Smooth muscle cell (in vitro differentiated cells): ENCODE measurements around the gene PSG2. TPM values are rescaled to one million over a fixed set of nuclear protein-coding genes. Genes with fewer than 3 reads are reported as not detected.
"Not testable (repeated sequence)": the region's sequence is repeated elsewhere in the genome, so short reads cannot be mapped to it uniquely, and the experiment has no call there.

ENCODE experiments used
- DNase-seq: peaks from one replicate; lab custom pipeline; 2025; ENCODE audit not compliant: unreplicated experiment; lab: John Stamatoyannopoulos, UW
- H2AFZ ChIP-seq: fragments of 200-600 bp; sonication (generic); 2 replicates; pipeline ENCODE4 v1.6.0; 2016; ENCODE audit warnings: antibody characterized with exemption, low read depth, mild to moderate bottlenecking
- H3F3A ChIP-seq: fragments of 200-600 bp; sonication (generic); 2 replicates; pipeline ENCODE4 v1.6.0; 2017; ENCODE audit warnings: antibody characterized with exemption, low read depth
- H3K27ac ChIP-seq: fragments of 200-600 bp; sonication (generic); 2 replicates; pipeline ENCODE4 v1.5.1; 2016; ENCODE audit warnings: low read depth, mild to moderate bottlenecking
- H3K27me3 ChIP-seq: fragments of 200-600 bp; sonication (generic); 2 replicates; pipeline ENCODE4 v1.6.1; 2016; ENCODE audit warnings: low read depth, mild to moderate bottlenecking
- H3K36me3 ChIP-seq: fragments of 200-600 bp; sonication (generic); 2 replicates; pipeline ENCODE4 v1.5.1; 2016; ENCODE audit warnings: low read depth
- H3K4me1 ChIP-seq: fragments of 200-600 bp; sonication (generic); 2 replicates; pipeline ENCODE4 v1.5.1; 2016; ENCODE audit warnings: low read depth
- H3K4me2 ChIP-seq: fragments of 200-600 bp; sonication (generic); 2 replicates; pipeline ENCODE4 v1.6.0; 2016; ENCODE audit warnings: mild to moderate bottlenecking
- H3K4me3 ChIP-seq: fragments of 200-600 bp; sonication (generic); 2 replicates; pipeline ENCODE4 v1.5.1; 2016; ENCODE audit warnings: mild to moderate bottlenecking
- H3K79me2 ChIP-seq: fragments of 200-600 bp; sonication (generic); 2 replicates; pipeline ENCODE4 v1.6.0; 2016; ENCODE audit warnings: low read depth, mild to moderate bottlenecking
- H3K9ac ChIP-seq: fragments of 200-600 bp; sonication (generic); 2 replicates; pipeline ENCODE4 v1.6.0; 2016; ENCODE audit warnings: low read depth
- H3K9me3 ChIP-seq: fragments of 200-600 bp; sonication (generic); replicated peaks from 2 replicates; pipeline ENCODE4 v1.5.1; 2016; ENCODE audit warnings: low read depth
- H4K20me1 ChIP-seq: fragments of 200-600 bp; sonication (generic); 2 replicates; pipeline ENCODE4 v1.6.0; 2016; ENCODE audit warnings: low read depth
- WGBS: methylation state at CpG from one replicate; pipeline ENCODE4 v1.1.7; 2016; ENCODE audit warnings: low lambda C conversion rate; 5-methylcytosine and 5-hydroxymethylcytosine counted together
- polyA plus RNA-seq: library from polyadenylated mRNA; unstranded; fragments of >200 nt; fragmentation: Nextera tagmentation; extraction: Ambion mirVana; gene quantifications from 2 replicates; pipeline ENCODE4 v1.2.1, GENCODE V29; 2016
- total RNA-seq: library from RNA; depleted of rRNA; stranded (reverse); fragments of >200 nt; gene quantifications from 2 replicates; pipeline ENCODE4 v1.2.3, GENCODE V29; 2014
- TF ChIP-seq, protein P1 (sequence below): fragments of 200-600 bp; sonication (generic); IDR thresholded peaks from 2 replicates; pipeline ENCODE4 v1.5.1; 2017; ENCODE audit warnings: borderline replicate concordance, mild to moderate bottlenecking, antibody characterized with exemption; ENCODE audit not compliant: insufficient read depth, poor library complexity, severe bottlenecking

The PSG2 gene
- total and polyA plus RNA-seq, 2 experiments from 2014 or later = not detected

DNA sequence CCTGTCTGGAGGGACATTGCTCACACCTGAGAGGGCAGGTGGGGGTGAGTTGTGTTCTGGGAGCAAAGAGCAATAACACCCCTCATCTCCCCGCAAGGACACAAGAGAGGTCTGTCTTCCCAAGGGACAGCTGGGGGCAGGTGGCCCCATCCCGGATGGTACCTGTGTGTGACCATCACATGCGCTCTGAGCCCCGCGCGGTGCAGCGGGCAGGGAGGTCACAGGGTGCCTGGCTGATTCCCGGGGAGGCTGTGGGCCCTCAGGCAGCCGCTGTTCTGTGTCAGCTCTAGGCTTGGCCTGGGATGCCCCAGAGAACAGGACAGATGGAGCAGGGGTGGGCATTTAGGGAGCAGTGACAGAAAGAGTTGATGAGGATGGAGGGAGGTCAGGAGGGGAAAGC, 1.2 kb upstream of the PSG2 start:
- not testable (repeated sequence) for H3K9ac ChIP-seq, H3F3A ChIP-seq, H3K27ac ChIP-seq, H3K79me2 ChIP-seq, H3K4me2 ChIP-seq, H3K27me3 ChIP-seq, DNase-seq, H3K36me3 ChIP-seq, H3K4me3 ChIP-seq, H3K9me3 ChIP-seq, H3K4me1 ChIP-seq, H4K20me1 ChIP-seq, H2AFZ ChIP-seq
- WGBS = 92% methylated on average over 9 of the region's 9 CpGs

GRCh38 chr19:43078311-43078710, 4.2 kb downstream of the PSG2 start:
- no peaks in the 10 kb centered on the region for H3K27me3 ChIP-seq
- 65% methylated on average over 4 of the region's 4 CpGs for WGBS
- no peaks in the 10 kb centered on the region for H3F3A ChIP-seq
- no peak overlapping the region for H3K4me3 ChIP-seq
- H3K79me2 ChIP-seq = no peaks in the 10 kb centered on the region
- no peaks in the 10 kb centered on the region for H3K9me3 ChIP-seq
- H2AFZ ChIP-seq = no peak overlapping the region
- no peaks in the 10 kb centered on the region for H3K36me3 ChIP-seq
- H3K4me2 ChIP-seq = no peak overlapping the region
- TF ChIP-seq, protein P1, sequence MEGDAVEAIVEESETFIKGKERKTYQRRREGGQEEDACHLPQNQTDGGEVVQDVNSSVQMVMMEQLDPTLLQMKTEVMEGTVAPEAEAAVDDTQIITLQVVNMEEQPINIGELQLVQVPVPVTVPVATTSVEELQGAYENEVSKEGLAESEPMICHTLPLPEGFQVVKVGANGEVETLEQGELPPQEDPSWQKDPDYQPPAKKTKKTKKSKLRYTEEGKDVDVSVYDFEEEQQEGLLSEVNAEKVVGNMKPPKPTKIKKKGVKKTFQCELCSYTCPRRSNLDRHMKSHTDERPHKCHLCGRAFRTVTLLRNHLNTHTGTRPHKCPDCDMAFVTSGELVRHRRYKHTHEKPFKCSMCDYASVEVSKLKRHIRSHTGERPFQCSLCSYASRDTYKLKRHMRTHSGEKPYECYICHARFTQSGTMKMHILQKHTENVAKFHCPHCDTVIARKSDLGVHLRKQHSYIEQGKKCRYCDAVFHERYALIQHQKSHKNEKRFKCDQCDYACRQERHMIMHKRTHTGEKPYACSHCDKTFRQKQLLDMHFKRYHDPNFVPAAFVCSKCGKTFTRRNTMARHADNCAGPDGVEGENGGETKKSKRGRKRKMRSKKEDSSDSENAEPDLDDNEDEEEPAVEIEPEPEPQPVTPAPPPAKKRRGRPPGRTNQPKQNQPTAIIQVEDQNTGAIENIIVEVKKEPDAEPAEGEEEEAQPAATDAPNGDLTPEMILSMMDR = no peak
- H3K9ac ChIP-seq = no peak overlapping the region
- DNase-seq = no peak
- no peaks in the 10 kb centered on the region for H3K4me1 ChIP-seq
- no peaks in the 10 kb centered on the region for H4K20me1 ChIP-seq
- H3K27ac ChIP-seq = no peak overlapping the region

- H3F3A ChIP-seq, H3K79me2 ChIP-seq, H3K4me2 ChIP-seq, H3K9ac ChIP-seq, DNase-seq, H3K4me1 ChIP-seq, H2AFZ ChIP-seq, H3K27ac ChIP-seq, H3K4me3 ChIP-seq, H4K20me1 ChIP-seq, H3K36me3 ChIP-seq, H3K9me3 ChIP-seq, H3K27me3 ChIP-seq: not testable (repeated sequence)
- 67% methylated on average over 4 of the region's 4 CpGs for WGBS
These were observed 4.6 kb downstream of the PSG2 start for GRCh38 chr19:43077881-43078280.

GRCh38 chr19:43062418-43062817, 20.1 kb downstream of the PSG2 start:
- not testable (repeated sequence) for H4K20me1 ChIP-seq, H2AFZ ChIP-seq, H3K4me1 ChIP-seq, H3F3A ChIP-seq, DNase-seq, H3K9ac ChIP-seq, H3K36me3 ChIP-seq, H3K27me3 ChIP-seq, H3K79me2 ChIP-seq, H3K4me3 ChIP-seq, H3K9me3 ChIP-seq, H3K4me2 ChIP-seq, H3K27ac ChIP-seq
- WGBS = 57% methylated on average over 3 of the region's 3 CpGs

DNA sequence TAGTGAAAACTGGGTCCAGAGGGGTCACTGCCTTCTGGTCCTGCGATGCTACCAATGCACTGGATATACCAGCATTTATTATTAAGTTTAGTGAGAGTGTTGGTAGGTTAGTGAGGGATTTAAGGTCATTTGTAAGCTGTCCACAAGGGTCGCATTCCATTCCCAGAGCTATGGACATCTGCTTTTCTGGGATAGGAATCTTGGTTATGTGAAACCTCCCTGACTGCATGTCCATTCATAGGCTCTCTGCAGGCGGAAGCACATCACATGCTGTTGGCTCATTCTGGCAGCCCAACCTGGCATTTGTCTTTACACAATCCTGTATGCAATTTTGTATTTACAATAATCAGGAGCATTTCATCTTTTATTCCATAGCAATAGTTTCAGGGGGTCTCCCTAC, 21.2 kb downstream of the PSG2 start:
- not testable (repeated sequence) for H3K36me3 ChIP-seq, H3K4me3 ChIP-seq, H3K9me3 ChIP-seq, H3F3A ChIP-seq, H2AFZ ChIP-seq, DNase-seq, H3K4me2 ChIP-seq, H4K20me1 ChIP-seq, H3K79me2 ChIP-seq, H3K4me1 ChIP-seq, H3K27ac ChIP-seq, H3K27me3 ChIP-seq, H3K9ac ChIP-seq
- 58% methylated on average over 3 of the region's 3 CpGs for WGBS

GRCh38 chr19:43060254-43060653, 22.2 kb downstream of the PSG2 start:
- H3K27ac ChIP-seq, H3K27me3 ChIP-seq, H3K9ac ChIP-seq, H2AFZ ChIP-seq, H3K4me2 ChIP-seq, H3K4me1 ChIP-seq, H3K36me3 ChIP-seq, H4K20me1 ChIP-seq, DNase-seq, H3K9me3 ChIP-seq, H3F3A ChIP-seq, H3K4me3 ChIP-seq, H3K79me2 ChIP-seq: not testable (repeated sequence)
- WGBS = 34% methylated on average over 3 of the region's 3 CpGs

DNA sequence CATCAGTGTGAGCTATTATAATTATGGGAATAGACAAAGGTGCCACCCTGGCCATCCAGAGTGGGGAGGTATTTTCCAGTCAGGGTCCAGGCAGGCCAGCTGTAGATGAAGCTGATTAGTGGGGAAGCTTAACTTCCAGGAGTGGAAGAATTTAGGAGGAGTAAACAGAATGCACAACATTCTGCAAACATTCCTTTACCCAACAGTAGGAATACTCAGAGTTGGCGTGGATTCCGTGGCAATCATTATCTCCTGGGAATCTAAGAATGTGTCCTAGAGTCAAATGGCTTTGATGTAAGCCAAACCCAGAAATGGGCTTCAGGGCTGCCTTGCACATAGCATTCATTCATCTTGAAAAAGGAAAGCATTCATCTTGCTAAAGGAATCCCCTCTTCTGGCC, 23.0 kb downstream of the PSG2 start:
- not testable (repeated sequence) for H3K9ac ChIP-seq, H3F3A ChIP-seq, H3K27me3 ChIP-seq, H3K36me3 ChIP-seq, H3K4me1 ChIP-seq, H3K27ac ChIP-seq, H3K9me3 ChIP-seq, H2AFZ ChIP-seq, DNase-seq, H3K4me3 ChIP-seq, H3K79me2 ChIP-seq, H4K20me1 ChIP-seq, H3K4me2 ChIP-seq
- WGBS = 76% methylated on average over 2 of the region's 2 CpGs

GRCh38 chr19:43058440-43058839, 24.1 kb downstream of the PSG2 start:
- not testable (repeated sequence) for H2AFZ ChIP-seq, H3K27ac ChIP-seq, H3F3A ChIP-seq, H4K20me1 ChIP-seq, H3K9me3 ChIP-seq, H3K4me1 ChIP-seq, H3K4me3 ChIP-seq, H3K9ac ChIP-seq, DNase-seq, H3K36me3 ChIP-seq, H3K79me2 ChIP-seq, H3K4me2 ChIP-seq, H3K27me3 ChIP-seq
- WGBS = 51% methylated on average over 2 of the region's 2 CpGs
